GM12878 (cell line): ENCODE measurements around the gene NCS1. TPM values are rescaled to one million over a fixed set of nuclear protein-coding genes. Genes with fewer than 3 reads are reported as not detected.

ENCODE experiments used
- ATAC-seq: fragments of 200-7000 bp; cut with Tn5 transposase; 3 replicates; pipeline ENCODE4 v1.9.1; 2020; ENCODE audit warnings: mild to moderate bottlenecking, moderate library complexity
- BruUV-seq: library from RNA; stranded (reverse); fragments of 400-500 nt; replicated peaks from 2 replicates; lab custom pipeline; 2021; lab: Mats Ljungman, UMichigan
- CTCF ChIA-PET: fragments of 300-600 bp; sonication (Branson Sonifier 250); formaldehyde crosslinking; extraction: SDS; loops from one replicate; lab custom pipeline; 2021; ENCODE audit warnings: inconsistent platforms; lab: Yijun Ruan, JAX
- POLR2A ChIA-PET: fragments of 350-600 bp; formaldehyde crosslinking; extraction: SDS; loops from one replicate; lab custom pipeline; 2021; ENCODE audit warnings: inconsistent platforms; lab: Charles Lee
- RAD21 ChIA-PET: fragments of 300-600 bp; sonication (Branson Sonifier 250); formaldehyde crosslinking; loops from one replicate; lab custom pipeline; 2023; ENCODE audit warnings: antibody characterized with exemption; ENCODE audit not compliant: unreplicated experiment; lab: Charles Lee
- SMC1A ChIA-PET: fragments of 300-600 bp; sonication (Branson Sonifier 250); formaldehyde crosslinking; loops from one replicate; lab custom pipeline; 2023; ENCODE audit not compliant: unreplicated experiment, uncharacterized antibody; lab: Charles Lee
- DNase-seq: peaks from one replicate; pipeline ENCODE4 v3.0.0-alpha.2; 2011; ENCODE audit warnings: low read depth, low spot score
- FAIRE-seq: peaks from 3 replicates; lab custom pipeline; 2011; peaks lifted over from hg19 to GRCh38; lab: Jason Lieb, UNC
- H2AFZ ChIP-seq: 2 replicates; pipeline ENCODE4 v1.6.0; 2011; ENCODE audit warnings: low read depth, low read length, control low read depth; ENCODE audit not compliant: control insufficient read depth
- H3K27ac ChIP-seq: 2 replicates; pipeline ENCODE4 v1.5.1; 2011; ENCODE audit warnings: control low read depth; ENCODE audit not compliant: control insufficient read depth, insufficient read depth
- H3K27me3 ChIP-seq, 2 experiments: replicated peaks in 1 of 2; 2 replicates each; pipeline versions ENCODE4 v1.6.0 to v1.6.1; 2011; ENCODE audit warnings: low read length in 1 of 2; ENCODE audit not compliant: control insufficient read depth in 2 of 2, insufficient read depth in 2 of 2
- H3K36me3 ChIP-seq, 2 experiments: 2 replicates each; pipeline ENCODE4 v1.5.1; 2011; ENCODE audit warnings: low read length in 1 of 2; ENCODE audit not compliant: control insufficient read depth in 2 of 2, insufficient read depth in 2 of 2
- H3K4me1 ChIP-seq: 2 replicates; pipeline ENCODE4 v1.6.1; 2011; ENCODE audit warnings: mild to moderate bottlenecking, low read length, moderate library complexity, mixed read lengths; ENCODE audit not compliant: control insufficient read depth, insufficient read depth
- H3K4me2 ChIP-seq: 2 replicates; pipeline ENCODE4 v1.6.0; 2011; ENCODE audit warnings: control low read depth; ENCODE audit not compliant: control insufficient read depth, insufficient read depth
- H3K4me3 ChIP-seq: fragments of 200-600 bp; sonication (generic); 2 replicates; pipeline ENCODE4 v1.5.1; 2016
- H3K79me2 ChIP-seq: 2 replicates; pipeline ENCODE4 v1.6.0; 2011; ENCODE audit warnings: low read length; ENCODE audit not compliant: control insufficient read depth, insufficient read depth
- H3K9ac ChIP-seq: 2 replicates; pipeline ENCODE4 v1.8.0; 2011; ENCODE audit warnings: low read length, control low read depth, mixed read lengths; ENCODE audit not compliant: control insufficient read depth, insufficient read depth
- H3K9me3 ChIP-seq: replicated peaks from 3 replicates; pipeline ENCODE4 v1.5.1; 2011; ENCODE audit warnings: mild to moderate bottlenecking, low read length; ENCODE audit not compliant: control insufficient read depth, insufficient read depth
- H4K20me1 ChIP-seq: 2 replicates; pipeline ENCODE4 v1.6.0; 2011; ENCODE audit not compliant: control insufficient read depth, insufficient read depth
- ATF7 ChIP-seq: fragments of 450-650 bp; IDR thresholded peaks from 2 replicates; pipeline ENCODE4 v1.6.1; 2016; ENCODE audit warnings: low read depth, mild to moderate bottlenecking
- BACH1 ChIP-seq: fragments of 450-650 bp; IDR thresholded peaks from 2 replicates; pipeline ENCODE4 v1.6.1; 2017; ENCODE audit warnings: mild to moderate bottlenecking, borderline replicate concordance
- CEBPB ChIP-seq, 2 experiments: fragments of 150-350 bp in 1 of 2; IDR thresholded peaks; 2 replicates each; pipeline ENCODE4 v1.6.1; 2012 to 2014; ENCODE audit warnings: low read depth in 2 of 2, low read length in 2 of 2, borderline replicate concordance in 1 of 2, inconsistent platforms in 1 of 2
- EGR1 ChIP-seq, 2 experiments: IDR thresholded peaks; 1 replicate in 1 of 2; 2 replicates in 1 of 2; pipeline ENCODE4 v1.6.1; 2011 to 2012; ENCODE audit warnings: low read depth in 2 of 2, low read length in 2 of 2, borderline replicate concordance in 1 of 2, mild to moderate bottlenecking in 1 of 2, moderate library complexity in 1 of 2
- FOXM1 ChIP-seq: IDR thresholded peaks from 2 replicates; pipeline ENCODE4 v1.6.1; 2012; ENCODE audit warnings: low read depth, mild to moderate bottlenecking, inconsistent platforms, low read length, moderate library complexity
- IRF4 ChIP-seq: IDR thresholded peaks from 2 replicates; pipeline ENCODE4 v1.6.1; 2011; ENCODE audit warnings: low read depth, low read length
- MLLT1 ChIP-seq: fragments of 450-650 bp; IDR thresholded peaks from 2 replicates; pipeline ENCODE4 v1.6.1; 2016; ENCODE audit warnings: mild to moderate bottlenecking
- MXI1 ChIP-seq: fragments of 150-350 bp; IDR thresholded peaks from 2 replicates; pipeline ENCODE4 v1.6.1; 2011; ENCODE audit warnings: low read depth, mild to moderate bottlenecking, inconsistent platforms, low read length, improper control_type of control experiment
- NFIC ChIP-seq: IDR thresholded peaks from 2 replicates; pipeline ENCODE4 v1.6.1; 2012; ENCODE audit warnings: low read depth, mild to moderate bottlenecking, inconsistent platforms, low read length, moderate library complexity
- NFYB ChIP-seq: IDR thresholded peaks from 2 replicates; pipeline ENCODE4 v1.6.1; 2011; ENCODE audit warnings: low read depth, mild to moderate bottlenecking, low read length, improper control_type of control experiment, moderate library complexity; ENCODE audit not compliant: insufficient read depth
- POLR2A ChIP-seq: IDR thresholded peaks from 2 replicates; pipeline ENCODE4 v1.6.1; 2011; ENCODE audit warnings: low read depth, mild to moderate bottlenecking, low read length
- RB1 ChIP-seq: fragments of 450-650 bp; formaldehyde crosslinking; IDR thresholded peaks from 2 replicates; pipeline ENCODE4 v1.6.1; 2017; ENCODE audit warnings: mild to moderate bottlenecking, borderline replicate concordance
- SKIL ChIP-seq: fragments of 450-650 bp; IDR thresholded peaks from 2 replicates; pipeline ENCODE4 v1.6.1; 2017; ENCODE audit warnings: mild to moderate bottlenecking, low read depth, inconsistent platforms; ENCODE audit not compliant: poor library complexity, severe bottlenecking
- SMARCA5 ChIP-seq: fragments of 450-650 bp; IDR thresholded peaks from 2 replicates; pipeline ENCODE4 v1.6.1; 2017; ENCODE audit warnings: mild to moderate bottlenecking
- SMC3 ChIP-seq: IDR thresholded peaks from 2 replicates; pipeline ENCODE4 v1.6.1; 2011; ENCODE audit warnings: low read length, improper control_type of control experiment, borderline replicate concordance
- SPI1 ChIP-seq: IDR thresholded peaks from 2 replicates; pipeline ENCODE4 v1.6.1; 2011; ENCODE audit warnings: low read depth, mild to moderate bottlenecking, low read length, moderate library complexity, borderline replicate concordance; ENCODE audit not compliant: insufficient read depth
- SUZ12 ChIP-seq: fragments of 200-600 bp; sonication (generic); IDR thresholded peaks from one replicate; pipeline ENCODE4 v1.6.1; 2018; ENCODE audit warnings: antibody characterized with exemption, mild to moderate bottlenecking; ENCODE audit not compliant: unreplicated experiment
- TCF12 ChIP-seq: IDR thresholded peaks from 2 replicates; pipeline ENCODE4 v1.6.1; 2011; ENCODE audit warnings: low read depth, mild to moderate bottlenecking, low read length
- TCF3 ChIP-seq: IDR thresholded peaks from 2 replicates; pipeline ENCODE4 v1.6.1; 2012; ENCODE audit warnings: low read depth, mild to moderate bottlenecking, low read length, borderline replicate concordance; ENCODE audit not compliant: insufficient read depth
- ZSCAN29 ChIP-seq: fragments of 450-650 bp; IDR thresholded peaks from 2 replicates; pipeline ENCODE4 v1.6.1; 2017; ENCODE audit warnings: mild to moderate bottlenecking, moderate library complexity
- WGBS: methylation state at CpG from one replicate; pipeline ENCODE4 v1.1.6; 2016; ENCODE audit warnings: low lambda C conversion rate; ENCODE audit not compliant: insufficient replicate concordance, insufficient coverage; ENCODE audit errors: missing lambda C conversion rate; 5-methylcytosine and 5-hydroxymethylcytosine counted together
- in situ Hi-C: fragments of 300-500 bp; cut with MboI; formaldehyde crosslinking; loops from 9 replicates; pipeline ENCODE4 v1.14.3; 2018; ENCODE audit warnings: mixed read lengths
- intact Hi-C: fragments of 100-400 bp; cut with micrococcal nuclease; formaldehyde crosslinking; loops from one replicate; pipeline ENCODE4 v1.14.2; 2022; ENCODE audit not compliant: unreplicated experiment
- polyA plus RNA-seq, 11 experiments: library from polyadenylated mRNA; depleted of rRNA in 4 of 11; unstranded in 6 of 11; stranded (reverse) in 5 of 11; fragments of >200 nt; fragmentation: Nextera tagmentation in 4 of 11; fragmentation: Illumina TruSeq in 1 of 11; extraction: Ambion mirVana in 4 of 11; extraction: Trizol in 1 of 11; gene quantifications; 1 replicate in 1 of 11; 2 replicates in 10 of 11; pipeline versions ENCODE4 v1.2.1 to v1.2.3, GENCODE V29; 2011 to 2016; ENCODE audit warnings: inconsistent platforms in 2 of 11, missing spikeins in 2 of 11, low read depth in 1 of 11
- total RNA-seq, 4 experiments: library from RNA; depleted of rRNA in 3 of 4; stranded (reverse); fragments of >200 nt in 3 of 4; fragmentation: Illumina TruSeq in 1 of 4; extraction: Trizol in 1 of 4; gene quantifications; 2 replicates each; pipeline versions ENCODE4 v1.2.1 to v1.2.3, GENCODE V29; 2013 to 2021

The NCS1 gene
- total and polyA plus RNA-seq, 10 of the 15 experiments (the other 5 are each of a cell fraction or from before 2014, with no cell fraction given): 0.04 to 0.22 (median 0.06) TPM; not detected in 4

- Histone ChIP-seq H3K79me2 (no peaks in the 10 kb centered on the region), H3K9ac (no peak overlapping the region), H3K4me3 (no peak overlapping the region), H3K9me3 (no peaks in the 10 kb centered on the region), H3K4me2 (no peak overlapping the region), H4K20me1 (no peaks in the 10 kb centered on the region), H3K27ac (no peak overlapping the region), H3K36me3 (no peaks in the 10 kb centered on the region), H2AFZ (no peak overlapping the region), H3K4me1 (no peaks in the 10 kb centered on the region), H3K27me3 (peaks cover 0 to 1% of the 10 kb centered on the region in 2 experiments; a peak in 2 of 4 replicates)
- no TSS peak for BruUV-seq
- SMC1A ChIA-PET: no interaction called here
- in situ Hi-C loops (no loop called here), intact Hi-C loops (no loop called here)
- CTCF ChIA-PET: no interaction called here
- WGBS: 0% methylated on average over 1 of the region's 1 CpG
- POLR2A ChIA-PET: interaction anchor here (0.7 kb wide), 1 partner anchor 242 kb away, joined by 5 read pairs; no protein-coding TSS in a partner anchor
- ATAC-seq (no peak), DNase-seq (no peak), FAIRE-seq (no peak)
- RAD21 ChIA-PET: no interaction called here
- no peak for TF ChIP-seq SKIL
- TF ChIP-seq BACH1: no peak
- no peak for TF ChIP-seq TCF12
- TF ChIP-seq POLR2A: no peak
- no peak for TF ChIP-seq RB1
- no peak for TF ChIP-seq ATF7
- TF ChIP-seq IRF4: no peak
- TF ChIP-seq ZSCAN29: no peak
- no peak for TF ChIP-seq SPI1
- no peak for TF ChIP-seq FOXM1
- TF ChIP-seq SMARCA5: no peak
- TF ChIP-seq SUZ12: no peak
- TF ChIP-seq TCF3: no peak
- TF ChIP-seq EGR1 (IDR thresholded peaks at IDR 0.05; ENCODE audit: borderline replicate concordance in 1 of 2, low read depth in 2 of 2, low read length in 2 of 2): no peak
- TF ChIP-seq CEBPB (IDR thresholded peaks at IDR 0.05; ENCODE audit: borderline replicate concordance in 1 of 2, low read depth in 2 of 2, low read length in 2 of 2): no peak
- no peak for TF ChIP-seq NFIC
- TF ChIP-seq MLLT1: no peak
- no peak for TF ChIP-seq MXI1
- no peak for TF ChIP-seq NFYB
- no peak for TF ChIP-seq SMC3
These were observed 6.6 kb upstream of the NCS1 start for GRCh38 chr9:130165579-130165978.
